DMS 273 treated with DMSO at 0.1 percent for 48 hours (cell line): ENCODE data around the gene BMPR1B.
"Not testable (repeated sequence)": the region's sequence is repeated elsewhere in the genome, so short reads cannot be mapped to it uniquely, and the experiment has no call there.

ENCODE experiments used
- DNase-seq: peaks from one replicate; lab custom pipeline; 2025; lab: John Stamatoyannopoulos, UW

BMPR1B gene

GRCh38 chr4:95142932-95143331, 385.2 kb downstream of the BMPR1B start:
- DNase-seq: no peak

GRCh38 chr4:95151255-95151654, 393.5 kb downstream of the BMPR1B start:
- no peak for DNase-seq

- DNase-seq: no peak
These were observed 395.4 kb downstream of the BMPR1B start for GRCh38 chr4:95153182-95153581.

GRCh38 chr4:95155759-95156451, 398.1 kb downstream of the BMPR1B start:
- no peak for DNase-seq

GRCh38 chr4:95156452-95156765, 398.7 kb downstream of the BMPR1B start:
- DNase-seq: no peak

GRCh38 chr4:95157596-95157995, 399.8 kb downstream of the BMPR1B start:
- DNase-seq: no peak

- DNase-seq: no peak
These were observed 400.3 kb downstream of the BMPR1B start for GRCh38 chr4:95158045-95158444.

- no peak for DNase-seq
These were observed 400.9 kb downstream of the BMPR1B start for GRCh38 chr4:95158626-95159025.

- no peak for DNase-seq
These were observed 401.6 kb downstream of the BMPR1B start for GRCh38 chr4:95159384-95159783.

GRCh38 chr4:95161781-95162469, 404.2 kb downstream of the BMPR1B start:
- no peak for DNase-seq

- no peak for DNase-seq
These were observed 405.1 kb downstream of the BMPR1B start for GRCh38 chr4:95162867-95163266.

- peak; percentile 38 for DNase-seq
These were observed 408.3 kb downstream of the BMPR1B start for GRCh38 chr4:95165926-95166524.

GRCh38 chr4:95167805-95168204, 410.1 kb downstream of the BMPR1B start:
- no peak for DNase-seq

GRCh38 chr4:95170176-95170575, 412.4 kb downstream of the BMPR1B start:
- no peak for DNase-seq

GRCh38 chr4:95171377-95171776, 413.6 kb downstream of the BMPR1B start:
- DNase-seq: not testable (repeated sequence)

- DNase-seq: no peak
These were observed 421.2 kb downstream of the BMPR1B start for GRCh38 chr4:95178938-95179337.

- no peak for DNase-seq
These were observed 422.9 kb downstream of the BMPR1B start for GRCh38 chr4:95180531-95181242.

GRCh38 chr4:95181243-95181995, 423.7 kb downstream of the BMPR1B start:
- no peak for DNase-seq

- DNase-seq: no peak
These were observed 424.2 kb downstream of the BMPR1B start for GRCh38 chr4:95181996-95182306.

GRCh38 chr4:95183656-95184408, 426.1 kb downstream of the BMPR1B start:
- DNase-seq: no peak

GRCh38 chr4:95186666-95187065, 428.9 kb downstream of the BMPR1B start:
- no peak for DNase-seq
